HepG2 (cell line): ENCODE results near the gene ACAT1. TPM values are rescaled to one million over a fixed set of nuclear protein-coding genes. Genes with fewer than 3 reads are reported as not detected.

Experiments used
- ETV6 ChIP-seq: sonication (generic); formaldehyde crosslinking; conservative IDR thresholded peaks from 2 replicates; pipeline ENCODE4 v1.4.0; 2020; ENCODE audit warnings: missing genetic modification reagents
- FOXA1 ChIP-seq, 2 experiments: fragments of 450-650 bp in 1 of 2; sonication (generic) in 1 of 2; formaldehyde crosslinking in 1 of 2; IDR thresholded peaks; 2 replicates each; pipeline versions ENCODE4 v1.4.0 to v1.6.1; 2016 to 2020; ENCODE audit warnings: missing genetic modification reagents in 1 of 2
- FOXO1 ChIP-seq: sonication (generic); formaldehyde crosslinking; IDR thresholded peaks from 2 replicates; pipeline ENCODE4 v1.4.0; 2020; ENCODE audit warnings: missing genetic modification reagents
- GTF3A ChIP-seq: sonication (generic); formaldehyde crosslinking; conservative IDR thresholded peaks from 2 replicates; pipeline ENCODE4 v1.4.0; 2020; ENCODE audit warnings: mild to moderate bottlenecking, missing genetic modification reagents
- MZF1 ChIP-seq: sonication (generic); formaldehyde crosslinking; IDR thresholded peaks from 2 replicates; pipeline ENCODE4 v1.8.1; 2023; ENCODE audit warnings: mild to moderate bottlenecking, missing genetic modification reagents, borderline replicate concordance
- NR2F1 ChIP-seq, 2 experiments: fragments of 450-650 bp in 1 of 2; formaldehyde crosslinking in 1 of 2; IDR thresholded peaks; 2 replicates each; pipeline versions ENCODE4 v1.5.0 to v1.6.1; 2016 to 2020; ENCODE audit warnings: mild to moderate bottlenecking in 1 of 2, missing compliant biosample characterization in 1 of 2, missing genetic modification reagents in 1 of 2, moderate library complexity in 1 of 2
- NR2F2 ChIP-seq: IDR thresholded peaks from 2 replicates; pipeline ENCODE4 v1.6.1; 2012; ENCODE audit warnings: low read depth, inconsistent platforms, borderline replicate concordance
- PHF8 ChIP-seq: sonication (generic); formaldehyde crosslinking; IDR thresholded peaks from 2 replicates; pipeline ENCODE4 v1.5.0; 2020; ENCODE audit warnings: missing genetic modification reagents
- SP4 ChIP-seq: sonication (generic); formaldehyde crosslinking; IDR thresholded peaks from 2 replicates; pipeline ENCODE4 v1.8.1; 2023; ENCODE audit warnings: mild to moderate bottlenecking, missing genetic modification reagents
- ZNF10 ChIP-seq: sonication (generic); formaldehyde crosslinking; IDR thresholded peaks from 2 replicates; pipeline ENCODE4 v1.4.0; 2020; ENCODE audit warnings: mild to moderate bottlenecking, low read depth, missing genetic modification reagents, borderline replicate concordance
- ZNF12 ChIP-seq: sonication (generic); formaldehyde crosslinking; IDR thresholded peaks from 2 replicates; pipeline ENCODE4 v1.5.0; 2020; ENCODE audit warnings: missing genetic modification reagents
- ZNF138 ChIP-seq: sonication (generic); formaldehyde crosslinking; IDR thresholded peaks from 2 replicates; pipeline ENCODE4 v1.5.0; 2020; ENCODE audit warnings: mild to moderate bottlenecking, low read depth, missing genetic modification reagents
- ZNF333 ChIP-seq: sonication (generic); formaldehyde crosslinking; IDR thresholded peaks from 2 replicates; pipeline ENCODE4 v1.4.0; 2020; ENCODE audit warnings: mild to moderate bottlenecking, missing genetic modification reagents, borderline replicate concordance
- polyA plus RNA-seq, 8 experiments: library from polyadenylated mRNA; depleted of rRNA in 3 of 8; stranded (reverse) in 7 of 8; unstranded in 1 of 8; fragments of >200 nt; fragmentation: Illumina TruSeq in 4 of 8; extraction: Trizol in 4 of 8; gene quantifications; 2 replicates each; pipeline versions ENCODE4 v1.2.1 to v1.2.3, GENCODE V29; 2011 to 2016; ENCODE audit warnings: low read depth in 4 of 8, missing spikeins in 1 of 8, mixed read lengths in 1 of 8; ENCODE audit not compliant: insufficient read depth in 1 of 8
- total RNA-seq, 5 experiments: library from RNA; depleted of rRNA; stranded (reverse); fragments of >200 nt; fragmentation: Illumina TruSeq; extraction: Trizol; gene quantifications; 2 replicates each; pipeline ENCODE4 v1.2.3, GENCODE V29; 2016; ENCODE audit warnings: low read depth in 1 of 5
- TF ChIP-seq, protein P1 (sequence below): sonication (generic); formaldehyde crosslinking; IDR thresholded peaks from 2 replicates; pipeline ENCODE4 v1.4.0; 2020; ENCODE audit warnings: missing genetic modification reagents
- TF ChIP-seq, protein P2 (sequence below): sonication (generic); formaldehyde crosslinking; IDR thresholded peaks from 2 replicates; pipeline ENCODE4 v1.4.0; 2020; ENCODE audit warnings: mild to moderate bottlenecking, missing genetic modification reagents, borderline replicate concordance
- TF ChIP-seq, protein P3 (sequence below), 2 experiments: sonication (generic) in 1 of 2; formaldehyde crosslinking in 1 of 2; IDR thresholded peaks; 2 replicates each; pipeline versions ENCODE4 v1.5.1 to v1.6.1; 2011 to 2020; ENCODE audit warnings: borderline replicate concordance in 1 of 2, low read depth in 1 of 2, low read length in 1 of 2, mild to moderate bottlenecking in 1 of 2, missing genetic modification reagents in 1 of 2, moderate library complexity in 1 of 2
- TF ChIP-seq, protein P4 (sequence below): sonication (generic); formaldehyde crosslinking; IDR thresholded peaks from 2 replicates; pipeline ENCODE4 v1.5.1; 2020; ENCODE audit warnings: missing genetic modification reagents, mild to moderate bottlenecking, borderline replicate concordance

The ACAT1 gene
- total and polyA plus RNA-seq, 2 of the 13 experiments (the other 11 are each of a cell fraction or from before 2014, with no cell fraction given), result 103 to 165 TPM

DNA sequence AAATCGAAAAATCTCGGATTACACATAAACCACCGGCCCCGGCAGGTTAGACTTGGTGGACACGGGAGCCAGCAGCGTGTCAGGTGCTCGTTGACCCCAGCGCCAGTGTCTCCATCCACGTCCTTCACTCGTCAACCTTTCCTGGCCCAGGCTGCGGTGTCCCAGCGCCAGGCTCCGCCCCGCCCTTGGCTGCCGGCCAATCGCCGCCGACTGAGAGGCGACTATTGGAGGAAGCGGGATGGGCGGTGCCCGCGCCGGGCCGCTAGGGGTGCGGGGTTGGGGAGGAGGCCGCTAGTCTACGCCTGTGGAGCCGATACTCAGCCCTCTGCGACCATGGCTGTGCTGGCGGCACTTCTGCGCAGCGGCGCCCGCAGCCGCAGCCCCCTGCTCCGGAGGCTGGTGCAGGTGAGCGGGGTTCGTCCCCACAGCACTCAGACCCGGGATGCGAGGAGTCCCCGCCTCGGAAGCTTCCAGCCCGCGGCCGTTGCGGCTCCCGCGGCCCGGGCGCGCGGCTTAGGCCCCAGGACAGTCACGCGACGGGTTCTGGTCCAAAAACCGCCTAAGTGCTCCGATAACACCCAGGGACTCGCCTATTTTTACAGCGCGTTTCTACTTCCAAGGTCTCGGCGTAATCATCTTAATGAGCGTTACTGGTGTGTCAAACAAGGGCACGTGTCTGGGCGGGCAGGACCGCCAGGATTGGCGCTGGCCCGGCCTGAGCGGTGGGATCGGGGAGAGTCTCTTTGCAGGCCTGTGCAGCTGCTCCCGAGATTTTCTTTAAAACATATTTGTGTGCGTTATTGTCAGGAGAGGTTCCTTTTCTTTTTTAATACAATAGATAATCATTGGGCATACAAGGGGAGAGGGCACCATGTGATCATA is at the start of gene ACAT1 (continued):
- TF ChIP-seq, protein P1, sequence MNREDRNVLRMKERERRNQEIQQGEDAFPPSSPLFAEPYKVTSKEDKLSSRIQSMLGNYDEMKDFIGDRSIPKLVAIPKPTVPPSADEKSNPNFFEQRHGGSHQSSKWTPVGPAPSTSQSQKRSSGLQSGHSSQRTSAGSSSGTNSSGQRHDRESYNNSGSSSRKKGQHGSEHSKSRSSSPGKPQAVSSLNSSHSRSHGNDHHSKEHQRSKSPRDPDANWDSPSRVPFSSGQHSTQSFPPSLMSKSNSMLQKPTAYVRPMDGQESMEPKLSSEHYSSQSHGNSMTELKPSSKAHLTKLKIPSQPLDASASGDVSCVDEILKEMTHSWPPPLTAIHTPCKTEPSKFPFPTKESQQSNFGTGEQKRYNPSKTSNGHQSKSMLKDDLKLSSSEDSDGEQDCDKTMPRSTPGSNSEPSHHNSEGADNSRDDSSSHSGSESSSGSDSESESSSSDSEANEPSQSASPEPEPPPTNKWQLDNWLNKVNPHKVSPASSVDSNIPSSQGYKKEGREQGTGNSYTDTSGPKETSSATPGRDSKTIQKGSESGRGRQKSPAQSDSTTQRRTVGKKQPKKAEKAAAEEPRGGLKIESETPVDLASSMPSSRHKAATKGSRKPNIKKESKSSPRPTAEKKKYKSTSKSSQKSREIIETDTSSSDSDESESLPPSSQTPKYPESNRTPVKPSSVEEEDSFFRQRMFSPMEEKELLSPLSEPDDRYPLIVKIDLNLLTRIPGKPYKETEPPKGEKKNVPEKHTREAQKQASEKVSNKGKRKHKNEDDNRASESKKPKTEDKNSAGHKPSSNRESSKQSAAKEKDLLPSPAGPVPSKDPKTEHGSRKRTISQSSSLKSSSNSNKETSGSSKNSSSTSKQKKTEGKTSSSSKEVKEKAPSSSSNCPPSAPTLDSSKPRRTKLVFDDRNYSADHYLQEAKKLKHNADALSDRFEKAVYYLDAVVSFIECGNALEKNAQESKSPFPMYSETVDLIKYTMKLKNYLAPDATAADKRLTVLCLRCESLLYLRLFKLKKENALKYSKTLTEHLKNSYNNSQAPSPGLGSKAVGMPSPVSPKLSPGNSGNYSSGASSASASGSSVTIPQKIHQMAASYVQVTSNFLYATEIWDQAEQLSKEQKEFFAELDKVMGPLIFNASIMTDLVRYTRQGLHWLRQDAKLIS, result 0 out of 2 replicates have a peak, but pooled peaks have one; percentile 40
- TF ChIP-seq SP4 (CRISPR knock-in tag) (peak; percentile 71; the same call in 1 of the 2 replicates), PHF8 (peak; percentile 99), ZNF333 (peak; percentile 77; the same call in 1 of the 2 replicates), ETV6 (CRISPR knock-in tag) (peak; percentile 57; the same call in 1 of the 2 replicates), FOXO1 (CRISPR knock-in tag) (no peak), NR2F2 (0 out of 2 replicates have a peak, but pooled peaks have one; percentile 34), FOXA1 (IDR thresholded peaks at IDR 0.05) (no peak), FOXA1 (CRISPR knock-in tag; IDR thresholded peaks at IDR 0.05) (0 out of 2 replicates have a peak, but pooled peaks have one; percentile 2), ZNF10 (no peak), MZF1 (no peak), NR2F1 (CRISPR knock-in tag; IDR thresholded peaks at IDR 0.05) (no peak), ZNF138 (CRISPR knock-in tag) (0 out of 2 replicates have a peak, but pooled peaks have one; percentile 79), GTF3A (CRISPR knock-in tag) (no peak), ZNF12 (0 out of 2 replicates have a peak, but pooled peaks have one; percentile 27)
- TF ChIP-seq, protein P2, sequence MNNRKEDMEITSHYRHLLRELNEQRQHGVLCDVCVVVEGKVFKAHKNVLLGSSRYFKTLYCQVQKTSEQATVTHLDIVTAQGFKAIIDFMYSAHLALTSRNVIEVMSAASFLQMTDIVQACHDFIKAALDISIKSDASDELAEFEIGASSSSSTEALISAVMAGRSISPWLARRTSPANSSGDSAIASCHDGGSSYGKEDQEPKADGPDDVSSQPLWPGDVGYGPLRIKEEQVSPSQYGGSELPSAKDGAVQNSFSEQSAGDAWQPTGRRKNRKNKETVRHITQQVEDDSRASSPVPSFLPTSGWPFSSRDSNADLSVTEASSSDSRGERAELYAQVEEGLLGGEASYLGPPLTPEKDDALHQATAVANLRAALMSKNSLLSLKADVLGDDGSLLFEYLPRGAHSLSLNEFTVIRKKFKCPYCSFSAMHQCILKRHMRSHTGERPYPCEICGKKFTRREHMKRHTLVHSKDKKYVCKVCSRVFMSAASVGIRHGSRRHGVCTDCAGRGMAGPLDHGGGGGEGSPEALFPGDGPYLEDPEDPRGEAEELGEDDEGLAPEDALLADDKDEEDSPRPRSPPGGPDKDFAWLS (CRISPR knock-in tag), result no peak
- TF ChIP-seq, protein P3, sequence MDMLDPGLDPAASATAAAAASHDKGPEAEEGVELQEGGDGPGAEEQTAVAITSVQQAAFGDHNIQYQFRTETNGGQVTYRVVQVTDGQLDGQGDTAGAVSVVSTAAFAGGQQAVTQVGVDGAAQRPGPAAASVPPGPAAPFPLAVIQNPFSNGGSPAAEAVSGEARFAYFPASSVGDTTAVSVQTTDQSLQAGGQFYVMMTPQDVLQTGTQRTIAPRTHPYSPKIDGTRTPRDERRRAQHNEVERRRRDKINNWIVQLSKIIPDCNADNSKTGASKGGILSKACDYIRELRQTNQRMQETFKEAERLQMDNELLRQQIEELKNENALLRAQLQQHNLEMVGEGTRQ (IDR thresholded peaks at IDR 0.05; ENCODE audit: low read depth, low read length), result no peak
- TF ChIP-seq, protein P3 (CRISPR knock-in tag; IDR thresholded peaks at IDR 0.05; ENCODE audit: borderline replicate concordance), result peak; percentile 63; the same call in 1 of the 2 replicates
- TF ChIP-seq, protein P4, sequence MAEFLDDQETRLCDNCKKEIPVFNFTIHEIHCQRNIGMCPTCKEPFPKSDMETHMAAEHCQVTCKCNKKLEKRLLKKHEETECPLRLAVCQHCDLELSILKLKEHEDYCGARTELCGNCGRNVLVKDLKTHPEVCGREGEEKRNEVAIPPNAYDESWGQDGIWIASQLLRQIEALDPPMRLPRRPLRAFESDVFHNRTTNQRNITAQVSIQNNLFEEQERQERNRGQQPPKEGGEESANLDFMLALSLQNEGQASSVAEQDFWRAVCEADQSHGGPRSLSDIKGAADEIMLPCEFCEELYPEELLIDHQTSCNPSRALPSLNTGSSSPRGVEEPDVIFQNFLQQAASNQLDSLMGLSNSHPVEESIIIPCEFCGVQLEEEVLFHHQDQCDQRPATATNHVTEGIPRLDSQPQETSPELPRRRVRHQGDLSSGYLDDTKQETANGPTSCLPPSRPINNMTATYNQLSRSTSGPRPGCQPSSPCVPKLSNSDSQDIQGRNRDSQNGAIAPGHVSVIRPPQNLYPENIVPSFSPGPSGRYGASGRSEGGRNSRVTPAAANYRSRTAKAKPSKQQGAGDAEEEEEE (CRISPR knock-in tag), result peak; percentile 49; the same call in 1 of the 2 replicates
